HCT116 (cell line): ENCODE measurements around the gene OPTN. TPM values are rescaled to one million over a fixed set of nuclear protein-coding genes. Genes with fewer than 3 reads are reported as not detected.

Source experiments
- ATAC-seq: fragments of 200-7000 bp; cut with Tn5 transposase; 2 replicates; pipeline ENCODE4 v1.9.1; 2020; ENCODE audit warnings: mild to moderate bottlenecking, moderate library complexity
- BruUV-seq: library from RNA; stranded (reverse); fragments of 400-500 nt; replicated peaks from 2 replicates; lab custom pipeline; 2021; lab: Mats Ljungman, UMichigan
- CTCF ChIA-PET: fragments of 300-600 bp; sonication (Branson Sonifier 250); formaldehyde crosslinking; loops from one replicate; lab custom pipeline; 2021; ENCODE audit warnings: antibody characterized with exemption; lab: Charles Lee
- POLR2A ChIA-PET: fragments of 300-600, 350-600 bp; sonication (Branson Sonifier 250); formaldehyde crosslinking; loops from one replicate; lab custom pipeline; 2021; ENCODE audit warnings: antibody characterized with exemption; lab: Charles Lee
- RAD21 ChIA-PET, 2 experiments: fragments of 300-600 bp; sonication (Branson Sonifier 250); formaldehyde crosslinking; loops; one replicate each; lab custom pipeline; 2023; ENCODE audit warnings: low total read pairs in 2 of 2; ENCODE audit not compliant: uncharacterized antibody in 2 of 2, unreplicated experiment in 2 of 2, low non-redundant PET in 1 of 2; lab: Charles Lee
- DNase-seq: peaks from one replicate; pipeline ENCODE4 v3.0.0-alpha.2; 2010; ENCODE audit warnings: low read depth, low spot score
- H2AFZ ChIP-seq: fragments of 200-600 bp; shearing (Covaris generic), sonication (generic); 2 replicates; pipeline ENCODE4 v1.6.1; 2017; ENCODE audit warnings: low read depth, mixed run types, mixed read lengths, antibody characterized with exemption, low read length; ENCODE audit not compliant: poor library complexity, severe bottlenecking
- H3K27ac ChIP-seq: 2 replicates; pipeline ENCODE4 v1.5.1; 2012; ENCODE audit warnings: low read depth, low read length
- H3K27me3 ChIP-seq: fragments of 200-600 bp; sonication (generic); 2 replicates; pipeline ENCODE4 v1.6.1; 2016; ENCODE audit warnings: mixed run types, low read length, mixed read lengths; ENCODE audit not compliant: insufficient read depth
- H3K36me3 ChIP-seq, 2 experiments: fragments of 200-500 bp in 1 of 2; fragments of 200-600 bp in 1 of 2; sonication (Bioruptor generic) in 1 of 2; sonication (generic) in 1 of 2; 2 replicates each; pipeline versions ENCODE4 v1.5.1 to v1.6.1; 2014 to 2016; ENCODE audit warnings: low read length in 2 of 2, inconsistent platforms in 1 of 2, mixed read lengths in 1 of 2, mixed run types in 1 of 2; ENCODE audit not compliant: insufficient read depth in 2 of 2, control insufficient read depth in 1 of 2
- H3K4me1 ChIP-seq, 2 experiments: fragments of 200-600 bp in 1 of 2; sonication (generic) in 1 of 2; 2 replicates each; pipeline versions ENCODE4 v1.5.1 to v1.6.1; 2012 to 2017; ENCODE audit warnings: low read length in 2 of 2, inconsistent platforms in 1 of 2, mild to moderate bottlenecking in 1 of 2, mixed read lengths in 1 of 2, mixed run types in 1 of 2, moderate library complexity in 1 of 2; ENCODE audit not compliant: insufficient read depth in 2 of 2, control insufficient read depth in 1 of 2
- H3K4me2 ChIP-seq: fragments of 200-600 bp; sonication (generic); 2 replicates; pipeline ENCODE4 v1.6.1; 2017; ENCODE audit warnings: mixed run types, low read length, mixed read lengths
- H3K4me3 ChIP-seq, 2 experiments: fragments of 200-600 bp in 1 of 2; sonication (generic) in 1 of 2; replicated peaks in 1 of 2; 2 replicates each; pipeline ENCODE4 v1.5.1; 2011 to 2016; ENCODE audit warnings: low read length in 2 of 2, control low read depth in 1 of 2, low read depth in 1 of 2, mild to moderate bottlenecking in 1 of 2, mixed read lengths in 1 of 2, mixed run types in 1 of 2
- H3K79me2 ChIP-seq: fragments of 200-600 bp; sonication (generic); 2 replicates; pipeline ENCODE4 v1.6.1; 2017; ENCODE audit warnings: mild to moderate bottlenecking, mixed run types, low read length, moderate library complexity, mixed read lengths; ENCODE audit not compliant: insufficient read depth
- H3K9ac ChIP-seq: fragments of 200-600 bp; sonication (generic); 2 replicates; pipeline ENCODE4 v1.6.1; 2016; ENCODE audit warnings: low read length, mixed read lengths
- H3K9me2 ChIP-seq: fragments of 200-600 bp; sonication (generic), shearing (Covaris generic); 2 replicates; pipeline ENCODE4 v1.6.1; 2017; ENCODE audit warnings: mixed run types, mild to moderate bottlenecking, moderate library complexity; ENCODE audit not compliant: insufficient read depth
- H3K9me3 ChIP-seq, 2 experiments: fragments of 200-500 bp in 1 of 2; fragments of 200-600 bp in 1 of 2; sonication (Bioruptor generic) in 1 of 2; sonication (generic) in 1 of 2; 2 replicates each; pipeline ENCODE4 v1.6.1; 2014 to 2017; ENCODE audit warnings: low read length in 2 of 2, mixed read lengths in 2 of 2, inconsistent platforms in 1 of 2, low read depth in 1 of 2, mild to moderate bottlenecking in 1 of 2, mixed run types in 1 of 2, moderate library complexity in 1 of 2; ENCODE audit not compliant: control insufficient read depth in 1 of 2, insufficient read depth in 1 of 2
- H4K20me1 ChIP-seq: fragments of 200-600 bp; sonication (generic), shearing (Covaris generic); 2 replicates; pipeline ENCODE4 v1.6.1; 2017; ENCODE audit warnings: mixed run types, mild to moderate bottlenecking, moderate library complexity; ENCODE audit not compliant: insufficient read depth
- ATF3 ChIP-seq: IDR thresholded peaks from 2 replicates; pipeline ENCODE4 v1.6.1; 2012
- CBX3 ChIP-seq: IDR thresholded peaks from 2 replicates; pipeline ENCODE4 v1.6.1; 2012; ENCODE audit warnings: low read depth
- CEBPB ChIP-seq: IDR thresholded peaks from 2 replicates; pipeline ENCODE4 v1.6.1; 2012; ENCODE audit warnings: low read depth
- EGR1 ChIP-seq: IDR thresholded peaks from 2 replicates; pipeline ENCODE4 v1.6.1; 2012; ENCODE audit warnings: low read depth
- ELF1 ChIP-seq: IDR thresholded peaks from 2 replicates; pipeline ENCODE4 v1.6.1; 2012; ENCODE audit warnings: low read depth, borderline replicate concordance
- JUND ChIP-seq: IDR thresholded peaks from 2 replicates; pipeline ENCODE4 v1.6.1; 2012
- RAD21 ChIP-seq: IDR thresholded peaks from 2 replicates; pipeline ENCODE4 v1.6.1; 2012; ENCODE audit warnings: low read depth, mild to moderate bottlenecking
- REST ChIP-seq: IDR thresholded peaks from 2 replicates; pipeline ENCODE4 v1.6.1; 2012; ENCODE audit warnings: low read depth
- SP1 ChIP-seq: IDR thresholded peaks from 2 replicates; pipeline ENCODE4 v1.6.1; 2012; ENCODE audit warnings: low read depth
- YY1 ChIP-seq: IDR thresholded peaks from 2 replicates; pipeline ENCODE4 v1.6.1; 2011; ENCODE audit warnings: low read length, low read depth, moderate library complexity, mild to moderate bottlenecking; ENCODE audit not compliant: insufficient replicate concordance; ENCODE audit errors: extremely low read depth
- ZBTB33 ChIP-seq: IDR thresholded peaks from 2 replicates; pipeline ENCODE4 v1.6.1; 2011; ENCODE audit warnings: mild to moderate bottlenecking, low read length, moderate library complexity; ENCODE audit not compliant: insufficient replicate concordance; ENCODE audit errors: extremely low read depth
- ZFX ChIP-seq: fragments of 450-650 bp; IDR thresholded peaks from 2 replicates; pipeline ENCODE4 v1.6.1; 2017
- intact Hi-C: fragments of 100-400 bp; cut with micrococcal nuclease; formaldehyde crosslinking; loops from 2 replicates; pipeline ENCODE4 v1.10.0; 2022
- total RNA-seq: library from RNA; stranded (reverse); gene quantifications from one replicate; pipeline ENCODE4 v1.2.1, GENCODE V29; 2021; ENCODE audit not compliant: unreplicated experiment

OPTN gene
- total RNA-seq, 1 experiment from 2014 or later = 17.0 TPM

GRCh38 chr10:13144814-13145213 lies 44.9 kb downstream of the OPTN start:
- H3K27ac ChIP-seq = no peak overlapping the region
- H2AFZ ChIP-seq = no peak overlapping the region
- no peaks in the 10 kb centered on the region for H3K9me2 ChIP-seq
- H3K9me3 ChIP-seq = no peaks in the 10 kb centered on the region
- TF ChIP-seq ZBTB33 = no peak
- TF ChIP-seq RAD21 = no peak
- no peak for TF ChIP-seq ATF3
- no peak for TF ChIP-seq EGR1
- no peak for TF ChIP-seq CEBPB
- no peak for TF ChIP-seq JUND
- no peak for TF ChIP-seq YY1
- no peak for TF ChIP-seq ELF1
- no peak for TF ChIP-seq REST
- TF ChIP-seq SP1 = no peak
- TF ChIP-seq CBX3 = no peak
- TF ChIP-seq ZFX = no peak
- H3K9ac ChIP-seq = no peak overlapping the region
- BruUV-seq = no TSS peak
- no peaks in the 10 kb centered on the region for H3K79me2 ChIP-seq
- ChIA-PET RAD21 (no interaction called here), POLR2A (no interaction called here), CTCF (no interaction called here)
- no peaks in the 10 kb centered on the region for H3K27me3 ChIP-seq
- H4K20me1 ChIP-seq = no peaks in the 10 kb centered on the region
- no peaks in the 10 kb centered on the region for H3K36me3 ChIP-seq
- H3K4me3 ChIP-seq = no peak overlapping the region
- peaks cover 4 to 10% of the 10 kb centered on the region in 2 experiments; a peak in 3 of 4 replicates for H3K4me1 ChIP-seq
- ATAC-seq (no peak), DNase-seq (no peak)
- intact Hi-C loops = no loop called here
- no peak overlapping the region for H3K4me2 ChIP-seq
